GM12878 (cell line): ENCODE measurements around the gene UTP14C. TPM values are rescaled to one million over a fixed set of nuclear protein-coding genes. Genes with fewer than 3 reads are reported as not detected.

Experiments
- ATAC-seq: fragments of 200-7000 bp; cut with Tn5 transposase; 3 replicates; pipeline ENCODE4 v1.9.1; 2020; ENCODE audit warnings: mild to moderate bottlenecking, moderate library complexity
- BruUV-seq: library from RNA; stranded (reverse); fragments of 400-500 nt; replicated peaks from 2 replicates; lab custom pipeline; 2021; lab: Mats Ljungman, UMichigan
- CTCF ChIA-PET: fragments of 300-600 bp; sonication (Branson Sonifier 250); formaldehyde crosslinking; extraction: SDS; loops from one replicate; lab custom pipeline; 2021; ENCODE audit warnings: inconsistent platforms; lab: Yijun Ruan, JAX
- POLR2A ChIA-PET: fragments of 350-600 bp; formaldehyde crosslinking; extraction: SDS; loops from one replicate; lab custom pipeline; 2021; ENCODE audit warnings: inconsistent platforms; lab: Charles Lee
- RAD21 ChIA-PET: fragments of 300-600 bp; sonication (Branson Sonifier 250); formaldehyde crosslinking; loops from one replicate; lab custom pipeline; 2023; ENCODE audit warnings: antibody characterized with exemption; ENCODE audit not compliant: unreplicated experiment; lab: Charles Lee
- SMC1A ChIA-PET: fragments of 300-600 bp; sonication (Branson Sonifier 250); formaldehyde crosslinking; loops from one replicate; lab custom pipeline; 2023; ENCODE audit not compliant: unreplicated experiment, uncharacterized antibody; lab: Charles Lee
- DNase-seq: peaks from one replicate; pipeline ENCODE4 v3.0.0-alpha.2; 2011; ENCODE audit warnings: low read depth, low spot score
- FAIRE-seq: peaks from 3 replicates; lab custom pipeline; 2011; peaks lifted over from hg19 to GRCh38; lab: Jason Lieb, UNC
- H2AFZ ChIP-seq: 2 replicates; pipeline ENCODE4 v1.6.0; 2011; ENCODE audit warnings: low read depth, low read length, control low read depth; ENCODE audit not compliant: control insufficient read depth
- H3K27ac ChIP-seq: 2 replicates; pipeline ENCODE4 v1.5.1; 2011; ENCODE audit warnings: control low read depth; ENCODE audit not compliant: control insufficient read depth, insufficient read depth
- H3K27me3 ChIP-seq, 2 experiments: replicated peaks in 1 of 2; 2 replicates each; pipeline versions ENCODE4 v1.6.0 to v1.6.1; 2011; ENCODE audit warnings: low read length in 1 of 2; ENCODE audit not compliant: control insufficient read depth in 2 of 2, insufficient read depth in 2 of 2
- H3K36me3 ChIP-seq, 2 experiments: 2 replicates each; pipeline ENCODE4 v1.5.1; 2011; ENCODE audit warnings: low read length in 1 of 2; ENCODE audit not compliant: control insufficient read depth in 2 of 2, insufficient read depth in 2 of 2
- H3K4me1 ChIP-seq: 2 replicates; pipeline ENCODE4 v1.6.1; 2011; ENCODE audit warnings: mild to moderate bottlenecking, low read length, moderate library complexity, mixed read lengths; ENCODE audit not compliant: control insufficient read depth, insufficient read depth
- H3K4me2 ChIP-seq: 2 replicates; pipeline ENCODE4 v1.6.0; 2011; ENCODE audit warnings: control low read depth; ENCODE audit not compliant: control insufficient read depth, insufficient read depth
- H3K4me3 ChIP-seq: fragments of 200-600 bp; sonication (generic); 2 replicates; pipeline ENCODE4 v1.5.1; 2016
- H3K79me2 ChIP-seq: 2 replicates; pipeline ENCODE4 v1.6.0; 2011; ENCODE audit warnings: low read length; ENCODE audit not compliant: control insufficient read depth, insufficient read depth
- H3K9ac ChIP-seq: 2 replicates; pipeline ENCODE4 v1.8.0; 2011; ENCODE audit warnings: low read length, control low read depth, mixed read lengths; ENCODE audit not compliant: control insufficient read depth, insufficient read depth
- H3K9me3 ChIP-seq: replicated peaks from 3 replicates; pipeline ENCODE4 v1.5.1; 2011; ENCODE audit warnings: mild to moderate bottlenecking, low read length; ENCODE audit not compliant: control insufficient read depth, insufficient read depth
- H4K20me1 ChIP-seq: 2 replicates; pipeline ENCODE4 v1.6.0; 2011; ENCODE audit not compliant: control insufficient read depth, insufficient read depth
- ATF2 ChIP-seq: IDR thresholded peaks from 2 replicates; pipeline ENCODE4 v1.6.1; 2012; ENCODE audit warnings: low read length, inconsistent platforms
- ZNF207 ChIP-seq: fragments of 450-650 bp; IDR thresholded peaks from 2 replicates; pipeline ENCODE4 v1.6.1; 2014; ENCODE audit warnings: antibody characterized with exemption, mild to moderate bottlenecking, borderline replicate concordance
- WGBS: methylation state at CpG from one replicate; pipeline ENCODE4 v1.1.6; 2016; ENCODE audit warnings: low lambda C conversion rate; ENCODE audit not compliant: insufficient replicate concordance, insufficient coverage; ENCODE audit errors: missing lambda C conversion rate; 5-methylcytosine and 5-hydroxymethylcytosine counted together
- in situ Hi-C: fragments of 300-500 bp; cut with MboI; formaldehyde crosslinking; loops from 9 replicates; pipeline ENCODE4 v1.14.3; 2018; ENCODE audit warnings: mixed read lengths
- intact Hi-C: fragments of 100-400 bp; cut with micrococcal nuclease; formaldehyde crosslinking; loops from one replicate; pipeline ENCODE4 v1.14.2; 2022; ENCODE audit not compliant: unreplicated experiment
- polyA plus RNA-seq, 11 experiments: library from polyadenylated mRNA; depleted of rRNA in 4 of 11; unstranded in 6 of 11; stranded (reverse) in 5 of 11; fragments of >200 nt; fragmentation: Nextera tagmentation in 4 of 11; fragmentation: Illumina TruSeq in 1 of 11; extraction: Ambion mirVana in 4 of 11; extraction: Trizol in 1 of 11; gene quantifications; 1 replicate in 1 of 11; 2 replicates in 10 of 11; pipeline versions ENCODE4 v1.2.1 to v1.2.3, GENCODE V29; 2011 to 2016; ENCODE audit warnings: inconsistent platforms in 2 of 11, missing spikeins in 2 of 11, low read depth in 1 of 11
- total RNA-seq, 4 experiments: library from RNA; depleted of rRNA in 3 of 4; stranded (reverse); fragments of >200 nt in 3 of 4; fragmentation: Illumina TruSeq in 1 of 4; extraction: Trizol in 1 of 4; gene quantifications; 2 replicates each; pipeline versions ENCODE4 v1.2.1 to v1.2.3, GENCODE V29; 2013 to 2021

UTP14C gene
- total and polyA plus RNA-seq, 10 of the 15 experiments (the other 5 are each of a cell fraction or from before 2014, with no cell fraction given): 3.4 to 11.2 (median 6.0) TPM

- FAIRE-seq: no peak
These were observed 30.8 kb upstream of the UTP14C start for GRCh38 chr13:51993713-51994112.

More at GRCh38 chr13:51993713-51994112, 30.8 kb upstream of the UTP14C start:
- TF ChIP-seq ATF2: no peak
- TF ChIP-seq ZNF207: no peak
- H3K79me2 ChIP-seq: no peaks in the 10 kb centered on the region
- RAD21 ChIA-PET: interaction anchor here (1.3 kb wide), 1 partner anchor 98 kb away, joined by 3 read pairs; no protein-coding TSS in a partner anchor
- WGBS: 44% methylated on average over 2 of the region's 2 CpGs
- no peak overlapping the region for H3K9ac ChIP-seq
- in situ Hi-C loops: no loop called here
- H3K4me2 ChIP-seq: no peak overlapping the region
- no peak overlapping the region for H3K27ac ChIP-seq
- intact Hi-C loops: no loop called here
- ATAC-seq (no peak), DNase-seq (no peak)
- H3K9me3 ChIP-seq: no peaks in the 10 kb centered on the region
- H3K36me3 ChIP-seq: no peaks in the 10 kb centered on the region
- SMC1A ChIA-PET: interaction anchor here (1.2 kb wide), 1 partner anchor 134 kb away, joined by 3 read pairs; no protein-coding TSS in a partner anchor
- POLR2A ChIA-PET: no interaction called here
- H3K4me3 ChIP-seq: no peak overlapping the region
- no peaks in the 10 kb centered on the region for H3K4me1 ChIP-seq
- no TSS peak for BruUV-seq
- H3K27me3 ChIP-seq: peaks cover 2 to 7% of the 10 kb centered on the region in 2 experiments; a peak in 2 of 4 replicates
- CTCF ChIA-PET: interaction anchor here (0.7 to 2.0 kb wide), 3 partner anchors 11 to 98 kb away, joined by 3 to 5 read pairs (median 5); no protein-coding TSS in a partner anchor
- H2AFZ ChIP-seq: no peak overlapping the region
- no peaks in the 10 kb centered on the region for H4K20me1 ChIP-seq
